ENCODE data around the gene KBTBD7. TPM values are rescaled to one million over a fixed set of nuclear protein-coding genes. Genes with fewer than 3 reads are reported as not detected.

Gene KBTBD7
- total and polyA plus RNA-seq, 2 of the 8 experiments (the other 6 are each of a cell fraction or from before 2014, with no cell fraction given): 10.2 to 17.4 TPM

DNA sequence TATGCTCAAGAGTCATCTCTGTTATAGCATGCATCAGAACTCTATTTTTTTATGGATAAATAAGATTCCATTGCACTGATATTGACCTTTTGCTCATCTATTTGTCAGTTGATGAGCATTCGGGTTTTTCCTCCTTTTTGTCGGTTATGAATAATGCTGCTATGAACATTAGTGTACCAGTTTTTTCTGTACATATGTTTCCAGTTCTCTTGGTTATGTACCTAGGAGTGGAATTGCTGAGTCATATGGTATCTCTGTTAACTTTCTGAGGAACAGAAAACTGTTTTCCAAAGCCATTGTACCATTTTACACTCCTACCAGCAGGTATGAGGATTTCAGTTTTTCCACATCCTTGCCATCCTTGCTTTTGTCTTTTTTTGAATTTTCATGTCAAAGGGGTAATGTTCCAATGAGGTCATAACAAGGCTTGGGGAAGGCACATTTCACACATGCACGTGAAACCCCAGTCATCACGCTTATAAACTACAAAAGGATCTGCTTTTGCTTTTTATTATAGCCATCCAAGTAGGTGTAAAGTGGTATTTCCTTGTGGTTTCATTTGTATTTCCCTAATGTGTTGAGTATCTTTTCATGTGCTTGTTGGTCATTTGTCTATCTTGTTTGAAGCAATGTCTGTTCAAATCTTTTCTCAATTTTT lies 14.6 kb downstream of the KBTBD7 start:
- H2BK120ac ChIP-seq (replicated peaks; ENCODE audit: low read depth, low read length): no peak overlapping the region
- no peak overlapping the region for H2AK5ac ChIP-seq (ENCODE audit: low read depth, low read length)
- no peak for FAIRE-seq
- H3K4me1 ChIP-seq (replicated peaks in 1 of 4; ENCODE audit: control insufficient read depth in 3 of 4, insufficient read depth in 4 of 4, low read length in 3 of 4): no peaks in the 10 kb centered on the region
- no peaks in the 10 kb centered on the region for H3K27me3 ChIP-seq (replicated peaks in 1 of 4; ENCODE audit: control insufficient read depth in 3 of 4, extremely low read depth in 1 of 4, insufficient read depth in 3 of 4, low read length in 3 of 4)
- no peak overlapping the region for H2BK12ac ChIP-seq (ENCODE audit: low read depth, low read length)
- peaks cover 7 to 9% of the 10 kb centered on the region in 2 experiments; a peak in 3 of 4 replicates for H3K9me3 ChIP-seq (ENCODE audit: insufficient read depth in 2 of 2, low read depth in 1 of 2, low read length in 1 of 2)
- H3K4me2 ChIP-seq (ENCODE audit: insufficient read depth in 1 of 2, low read depth in 2 of 2, low read length in 2 of 2): no peak overlapping the region
- H3K4me3 ChIP-seq (ENCODE audit: extremely low read depth in 1 of 4, insufficient read depth in 2 of 4, low read depth in 3 of 4, low read length in 4 of 4): no peak overlapping the region
- no peak overlapping the region for H2AFZ ChIP-seq (ENCODE audit: low read length)
- no peak overlapping the region for H4K5ac ChIP-seq (ENCODE audit: insufficient read length, low read depth, low read length)
- H4K91ac ChIP-seq (replicated peaks; ENCODE audit: insufficient read length, low read length): no peak overlapping the region
- H3K56ac ChIP-seq (replicated peaks; ENCODE audit: insufficient read length, low read depth, low read length): no peak overlapping the region
- no peaks in the 10 kb centered on the region for H3K79me2 ChIP-seq (ENCODE audit: control insufficient read depth in 1 of 2, insufficient read depth in 2 of 2, low read length in 2 of 2)
- CTCF ChIA-PET (ENCODE audit: partially characterized antibody): interaction anchor here (1.1 kb wide), 1 partner anchor 17 kb away, joined by 6 read pairs; no protein-coding TSS in a partner anchor
- H3K4ac ChIP-seq (replicated peaks; ENCODE audit: insufficient read length, low read depth, low read length): no peak overlapping the region
- no peak overlapping the region for H3K18ac ChIP-seq (ENCODE audit: extremely low read depth, low read length)
- H3K27ac ChIP-seq (ENCODE audit: low read depth, low read length): no peak overlapping the region
- H4K8ac ChIP-seq (ENCODE audit: extremely low read depth, insufficient read depth, low read length): no peak overlapping the region
- H3K79me1 ChIP-seq (ENCODE audit: low read depth, low read length): no peaks in the 10 kb centered on the region
- no peak overlapping the region for H3K23ac ChIP-seq (ENCODE audit: insufficient read length)
- POLR2A ChIA-PET (ENCODE audit: partially characterized antibody): interaction anchor here (0.6 kb wide), 2 partner anchors 255 to 261 kb away, joined by 3 read pairs; no protein-coding TSS in a partner anchor
- no peak for DNase-seq (ENCODE audit: low read depth in 1 of 2, low spot score in 2 of 2)
- no peak overlapping the region for H3K14ac ChIP-seq (ENCODE audit: insufficient read length)
- 91% methylated on average over 4 of the region's 4 CpGs; no CpG with 5 or more reads in 1 of the 2 experiments for WGBS, 2 experiments (ENCODE audit: extremely low coverage in 1 of 2, insufficient coverage in 1 of 2, insufficient read length in 1 of 2, insufficient replicate concordance in 2 of 2, low coverage in 1 of 2, low lambda C conversion rate in 2 of 2, missing lambda C conversion rate in 1 of 2)
- no peak overlapping the region for H3K9ac ChIP-seq (replicated peaks in 1 of 4; ENCODE audit: extremely low read depth in 1 of 4, low read depth in 3 of 4, low read length in 3 of 4)
- H2BK15ac ChIP-seq (ENCODE audit: low read length): no peak overlapping the region
- no peaks in the 10 kb centered on the region; a peak in 1 of 8 replicates for H3K36me3 ChIP-seq (ENCODE audit: control insufficient read depth in 2 of 4, insufficient read depth in 4 of 4, low read length in 3 of 4)
- no peaks in the 10 kb centered on the region for H4K20me1 ChIP-seq (replicated peaks in 1 of 2; ENCODE audit: control insufficient read depth in 1 of 2, insufficient read depth in 2 of 2, low read length in 2 of 2)
- H2BK20ac ChIP-seq (ENCODE audit: low read length): no peak overlapping the region
- no peaks in the 10 kb centered on the region for H3K23me2 ChIP-seq (ENCODE audit: low read depth, low read length)
- H2BK5ac ChIP-seq (ENCODE audit: low read depth, low read length): no peak overlapping the region
- TF ChIP-seq CHD2 (IDR thresholded peaks at IDR 0.05; ENCODE audit: low read length): no peak
- TF ChIP-seq RAD21 (IDR thresholded peaks at IDR 0.05 in 1 of 2, conservative IDR thresholded peaks at IDR 0.05 in 1 of 2; ENCODE audit: low read depth in 2 of 2, low read length in 2 of 2): no peak
- TF ChIP-seq POLR2A (IDR thresholded peaks at IDR 0.05; ENCODE audit: control extremely low read depth in 1 of 2, low read depth in 2 of 2, low read length in 2 of 2): no peak
- TF ChIP-seq SP4 (IDR thresholded peaks at IDR 0.05; ENCODE audit: low read length): no peak
- TF ChIP-seq TBP (IDR thresholded peaks at IDR 0.05; ENCODE audit: low read depth, low read length): no peak
- no peak for TF ChIP-seq SRF (IDR thresholded peaks at IDR 0.05; ENCODE audit: low read depth, low read length)
- no peak for TF ChIP-seq RFX5 (IDR thresholded peaks at IDR 0.05; ENCODE audit: borderline replicate concordance, low read depth, low read length)
- no peak for TF ChIP-seq NANOG (IDR thresholded peaks at IDR 0.05; ENCODE audit: insufficient read depth, low read depth, low read length, poor library complexity, severe bottlenecking)
- no peak for TF ChIP-seq EGR1 (IDR thresholded peaks at IDR 0.05; ENCODE audit: borderline replicate concordance, low read depth, low read length)
- TF ChIP-seq RBBP5 (IDR thresholded peaks at IDR 0.05; ENCODE audit: borderline replicate concordance, low read depth, low read length): no peak
- no peak for TF ChIP-seq CEBPB (IDR thresholded peaks at IDR 0.05; ENCODE audit: low read depth, low read length)
- TF ChIP-seq MAX (IDR thresholded peaks at IDR 0.05): no peak
- TF ChIP-seq HDAC2 (IDR thresholded peaks at IDR 0.05; ENCODE audit: borderline replicate concordance in 1 of 2, low read depth in 2 of 2, low read length in 2 of 2): no peak
